SK-N-SH (cell line): ENCODE measurements around the gene CADPS2.

Experiments
- CTCF ChIP-seq: fragments of 200-600 bp; sonication (generic); IDR thresholded peaks from 2 replicates; pipeline ENCODE4 v1.6.1; 2017; ENCODE audit warnings: antibody characterized with exemption, mild to moderate bottlenecking, moderate library complexity
- EP300 ChIP-seq, 2 experiments: IDR thresholded peaks; 2 replicates each; pipeline versions ENCODE4 v1.4.0 to v1.6.1; 2012; ENCODE audit warnings: borderline replicate concordance in 1 of 2, low read depth in 1 of 2, low read length in 1 of 2
- EZH2phosphoT487 ChIP-seq: fragments of 200-600 bp; sonication (generic); IDR thresholded peaks from 2 replicates; pipeline ENCODE4 v1.6.1; 2017; ENCODE audit warnings: low read depth, mixed run types, mild to moderate bottlenecking, antibody characterized with exemption, moderate library complexity, borderline replicate concordance
- IRF3 ChIP-seq: fragments of 150-350 bp; IDR thresholded peaks from 2 replicates; pipeline ENCODE4 v1.6.1; 2016; ENCODE audit warnings: mild to moderate bottlenecking, low read depth, low read length
- JUND ChIP-seq: IDR thresholded peaks from 2 replicates; pipeline ENCODE4 v1.4.0; 2012
- MXI1 ChIP-seq: IDR thresholded peaks from 2 replicates; pipeline ENCODE4 v1.6.1; 2012; ENCODE audit warnings: mild to moderate bottlenecking, low read depth, low read length, improper control_type of control experiment
- POLR2AphosphoS5 ChIP-seq: IDR thresholded peaks from 2 replicates; pipeline ENCODE4 v1.6.1; 2012; ENCODE audit warnings: low read depth, low read length
- TAF1 ChIP-seq: IDR thresholded peaks from 2 replicates; pipeline ENCODE4 v1.6.1; 2012; ENCODE audit warnings: low read depth, mild to moderate bottlenecking, low read length, moderate library complexity, borderline replicate concordance
- USF2 ChIP-seq: fragments of 150-350 bp; IDR thresholded peaks from 2 replicates; pipeline ENCODE4 v1.6.1; 2017; ENCODE audit warnings: antibody characterized with exemption, low read length, low read depth, borderline replicate concordance
- TF ChIP-seq, protein P1 (sequence below): IDR thresholded peaks from 2 replicates; pipeline ENCODE4; 2012
- TF ChIP-seq, protein P2 (sequence below): IDR thresholded peaks from 2 replicates; pipeline ENCODE4 v1.4.0; 2012; ENCODE audit warnings: low read depth

GRCh38 chr7:122679813-122680212 lies 206.4 kb downstream of the CADPS2 start:
- TF ChIP-seq CTCF (no peak), EZH2phosphoT487 (no peak), MXI1 (no peak), IRF3 (no peak), POLR2AphosphoS5 (no peak), EP300 (IDR thresholded peaks at IDR 0.05; ENCODE audit: borderline replicate concordance in 1 of 2, low read depth in 1 of 2, low read length in 1 of 2) (no peak), JUND (no peak), TAF1 (no peak), USF2 (no peak)
- TF ChIP-seq, protein P1, sequence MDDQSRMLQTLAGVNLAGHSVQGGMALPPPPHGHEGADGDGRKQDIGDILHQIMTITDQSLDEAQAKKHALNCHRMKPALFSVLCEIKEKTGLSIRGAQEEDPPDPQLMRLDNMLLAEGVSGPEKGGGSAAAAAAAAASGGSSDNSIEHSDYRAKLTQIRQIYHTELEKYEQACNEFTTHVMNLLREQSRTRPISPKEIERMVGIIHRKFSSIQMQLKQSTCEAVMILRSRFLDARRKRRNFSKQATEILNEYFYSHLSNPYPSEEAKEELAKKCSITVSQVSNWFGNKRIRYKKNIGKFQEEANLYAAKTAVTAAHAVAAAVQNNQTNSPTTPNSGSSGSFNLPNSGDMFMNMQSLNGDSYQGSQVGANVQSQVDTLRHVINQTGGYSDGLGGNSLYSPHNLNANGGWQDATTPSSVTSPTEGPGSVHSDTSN = no peak
- TF ChIP-seq, protein P2, sequence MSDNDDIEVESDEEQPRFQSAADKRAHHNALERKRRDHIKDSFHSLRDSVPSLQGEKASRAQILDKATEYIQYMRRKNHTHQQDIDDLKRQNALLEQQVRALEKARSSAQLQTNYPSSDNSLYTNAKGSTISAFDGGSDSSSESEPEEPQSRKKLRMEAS = no peak
